HG02571 (cell line): Measurements from ENCODE around the gene FCRLA.

Experiments used
- ATAC-seq: cut with Tn5 transposase; IDR thresholded peaks from one replicate; pipeline ENCODE4 v1.9.1; 2021; ENCODE audit warnings: mild to moderate bottlenecking, moderate library complexity; ENCODE audit not compliant: unreplicated experiment

The FCRLA gene

GRCh38 chr1:161731241-161731640 lies 24.2 kb downstream of the FCRLA start:
- no peak for ATAC-seq

- ATAC-seq = no peak
These were observed 25.1 kb downstream of the FCRLA start for GRCh38 chr1:161731981-161732718.

DNA sequence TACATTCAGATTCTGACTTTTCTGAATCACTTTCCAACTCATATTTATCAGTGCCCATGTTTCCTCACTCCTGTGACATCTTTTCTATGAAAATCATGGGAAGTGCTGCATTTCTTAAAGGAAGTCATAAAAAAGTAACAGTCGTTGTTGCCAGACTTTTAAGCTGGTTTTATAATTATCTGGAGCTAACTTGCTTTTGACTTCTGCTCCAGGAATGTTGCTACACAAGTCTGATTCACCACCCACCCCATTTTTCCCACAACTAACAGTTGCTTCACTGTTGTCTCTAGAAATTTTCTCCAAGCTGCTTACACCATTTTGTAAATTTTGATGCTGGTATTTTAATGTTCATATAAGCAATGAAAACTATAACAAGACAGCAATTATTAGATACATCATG lies 26.5 kb downstream of the FCRLA start:
- no peak for ATAC-seq

GRCh38 chr1:161735837-161736236 lies 28.8 kb downstream of the FCRLA start:
- ATAC-seq = no peak

DNA sequence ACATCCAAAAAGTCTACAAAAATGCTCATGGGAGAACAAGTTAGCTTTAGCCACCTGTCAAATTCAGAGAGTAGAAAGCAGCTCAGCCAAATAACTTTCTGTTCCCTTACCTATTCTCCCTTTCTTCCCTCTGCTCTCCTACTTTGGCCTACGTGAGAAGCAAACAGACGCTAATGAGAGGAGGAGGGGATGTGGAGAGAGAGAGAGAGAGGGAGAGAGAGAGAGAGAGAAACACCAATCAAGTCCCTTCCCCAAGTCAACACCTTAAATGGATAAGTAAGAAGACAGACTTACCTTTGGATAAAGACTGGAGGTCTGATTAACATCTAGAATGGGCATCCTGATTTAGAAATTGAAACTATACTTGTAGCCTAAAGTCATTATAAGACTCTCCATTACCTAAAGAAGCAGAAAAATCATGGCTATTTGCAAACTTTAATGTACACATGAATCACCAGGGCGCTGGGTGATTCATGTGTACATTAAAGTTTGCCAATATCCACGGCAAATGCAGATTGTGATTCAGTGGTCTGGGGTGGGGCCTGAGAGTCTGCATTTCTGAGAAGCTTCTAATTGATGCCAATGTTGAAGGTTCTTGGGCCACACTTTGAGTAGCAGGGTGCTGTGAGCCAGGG lies 29.4 kb downstream of the FCRLA start:
- ATAC-seq = no peak

DNA sequence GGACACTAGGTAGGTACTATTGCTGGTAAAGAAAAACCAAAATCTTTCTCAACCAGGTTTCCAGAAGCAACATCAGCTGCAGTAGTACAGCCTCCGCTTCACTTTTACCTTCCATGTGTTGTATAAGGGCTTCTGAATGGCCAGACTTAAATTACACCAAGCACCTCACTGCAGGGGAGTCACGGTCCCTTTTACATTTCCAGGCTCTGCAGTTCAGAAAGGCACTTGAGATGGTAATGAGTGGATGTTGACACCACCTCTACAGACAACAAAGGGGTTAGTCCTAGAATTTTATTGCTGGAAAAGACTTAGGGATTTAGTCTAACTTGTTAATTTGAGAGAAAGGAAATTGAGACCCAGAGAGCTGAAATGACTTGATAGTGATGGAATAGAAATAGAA lies 30.6 kb downstream of the FCRLA start:
- ATAC-seq = no peak

- ATAC-seq = peak; percentile 64
These were observed 31.7 kb downstream of the FCRLA start for GRCh38 chr1:161738627-161739287.

- no peak for ATAC-seq
These were observed 33.0 kb downstream of the FCRLA start for GRCh38 chr1:161739865-161740566.

DNA sequence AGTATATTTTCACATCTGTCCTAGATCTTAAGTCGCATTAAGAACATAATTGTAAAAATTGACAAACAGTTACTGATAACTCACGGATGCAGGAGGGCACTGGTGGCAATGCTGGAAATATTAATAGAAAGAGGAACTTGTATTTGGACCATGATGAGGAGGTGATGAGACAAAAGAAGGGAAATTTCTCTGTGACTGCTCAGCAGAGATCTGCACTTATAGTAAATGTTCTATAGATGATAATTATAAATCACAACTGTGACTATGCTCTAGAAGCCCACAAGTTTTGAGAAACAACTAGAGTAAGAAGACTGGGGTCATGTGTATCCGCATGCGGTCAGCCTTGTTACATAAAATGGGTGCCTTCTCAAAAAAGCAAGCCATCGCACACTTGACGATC lies 33.9 kb downstream of the FCRLA start:
- no peak for ATAC-seq

- no peak for ATAC-seq
These were observed 36.2 kb downstream of the FCRLA start for GRCh38 chr1:161743231-161743630.

DNA sequence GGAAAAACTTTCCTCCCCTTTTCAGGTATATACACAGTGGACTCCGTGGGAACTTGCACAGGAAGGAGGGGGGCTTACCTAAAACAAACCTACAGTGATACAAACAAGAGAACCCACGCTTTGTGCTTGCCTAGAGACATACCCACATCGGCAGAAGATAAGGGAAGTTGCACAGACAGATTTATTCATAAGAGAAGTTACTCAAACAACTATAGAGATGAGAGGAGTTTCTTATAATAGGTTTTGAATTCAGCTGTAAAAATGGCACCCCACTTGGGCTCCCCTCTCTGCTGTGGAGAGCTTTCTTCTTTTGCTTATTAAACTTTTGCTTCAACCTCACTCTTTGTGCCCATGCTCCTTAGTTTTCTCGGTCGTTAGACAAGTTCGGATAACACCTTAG lies 40.8 kb downstream of the FCRLA start:
- ATAC-seq = no peak

DNA sequence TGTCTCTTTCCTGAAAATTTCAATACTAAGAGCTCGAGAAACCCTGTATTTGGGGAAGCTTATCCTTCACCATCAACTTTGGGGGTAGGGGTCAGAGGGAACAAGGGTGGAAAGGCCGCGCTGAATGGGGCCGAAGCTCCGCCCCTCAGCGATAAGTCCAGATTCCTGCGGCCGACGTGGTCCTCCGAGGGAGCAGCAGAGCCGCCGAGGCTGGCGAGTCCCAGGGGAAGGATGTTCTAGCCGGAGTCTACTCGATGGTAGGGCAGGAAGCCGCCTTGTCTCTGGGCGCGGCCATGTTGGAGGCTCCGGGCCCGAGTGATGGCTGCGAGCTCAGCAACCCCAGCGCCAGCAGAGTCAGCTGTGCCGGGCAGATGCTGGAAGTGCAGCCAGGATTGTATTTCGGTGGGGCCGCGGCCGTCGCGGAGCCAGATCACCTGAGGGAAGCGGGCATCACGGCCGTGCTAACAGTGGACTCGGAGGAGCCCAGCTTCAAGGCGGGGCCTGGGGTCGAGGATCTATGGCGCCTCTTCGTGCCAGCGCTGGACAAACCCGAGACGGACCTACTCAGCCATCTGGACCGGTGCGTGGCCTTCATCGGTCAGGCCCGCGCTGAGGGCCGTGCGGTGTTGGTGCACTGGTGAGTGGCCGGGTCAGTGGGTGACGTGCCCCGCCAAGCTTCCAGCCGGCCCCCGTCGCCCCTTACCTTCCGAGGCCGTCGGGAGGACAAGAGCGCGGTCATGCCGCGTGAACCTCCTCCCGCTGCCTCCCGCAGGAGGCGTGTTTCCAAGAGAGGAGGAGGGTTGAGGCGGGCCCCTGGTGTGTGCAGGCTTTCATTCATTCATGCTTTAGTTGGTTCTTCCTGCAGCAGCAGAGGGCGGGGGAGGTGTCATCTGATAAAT lies 42.7 kb downstream of the FCRLA start, which contains the start of gene DUSP12:
Gene DUSP12, plus strand, starts transcription at position 278 of the 899 bp plus-strand sequence. Its CDS starts 16 bp downstream, at position 294.
- ATAC-seq = peak; percentile 97

GRCh38 chr1:161763522-161764098 lies 56.6 kb downstream of the FCRLA start:
- no peak for ATAC-seq
